HUDEP-2 (cell line): ENCODE results near the gene TMEM187.
"Not testable (repeated sequence)": the region's sequence is repeated elsewhere in the genome, so short reads cannot be mapped to it uniquely, and the experiment has no call there.

ENCODE experiments used
- DNase-seq, 76 experiments: peaks; one replicate each; lab custom pipeline; 2025; ENCODE audit not compliant: unreplicated experiment in 76 of 76; lab: John Stamatoyannopoulos, UW

Gene TMEM187

GRCh38 chrX:153992180-153992579, 19.6 kb downstream of the TMEM187 start:
- DNase-seq: no peak

GRCh38 chrX:153993079-153993478, 20.5 kb downstream of the TMEM187 start:
- DNase-seq: no peak

DNA sequence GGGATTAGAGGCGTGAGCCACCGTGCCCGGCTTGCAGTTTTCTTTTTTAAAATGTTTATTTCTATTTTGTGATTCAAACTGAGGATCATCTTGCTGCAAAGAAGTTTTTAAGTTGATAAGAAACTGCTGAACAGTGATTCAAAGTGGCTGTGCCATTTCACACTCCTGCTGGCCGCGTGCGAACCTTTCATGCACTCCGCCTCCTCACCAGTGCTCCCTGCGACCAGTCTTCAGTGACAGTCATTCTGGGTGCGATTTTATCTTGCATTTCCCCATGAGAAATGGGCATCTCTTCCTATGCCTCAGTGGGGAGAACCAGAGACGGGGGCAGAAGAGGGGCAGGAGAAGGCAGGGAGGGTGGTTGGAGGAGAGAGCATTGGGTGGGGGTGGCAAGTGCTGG, 21.4 kb downstream of the TMEM187 start:
- no peak for DNase-seq

DNA sequence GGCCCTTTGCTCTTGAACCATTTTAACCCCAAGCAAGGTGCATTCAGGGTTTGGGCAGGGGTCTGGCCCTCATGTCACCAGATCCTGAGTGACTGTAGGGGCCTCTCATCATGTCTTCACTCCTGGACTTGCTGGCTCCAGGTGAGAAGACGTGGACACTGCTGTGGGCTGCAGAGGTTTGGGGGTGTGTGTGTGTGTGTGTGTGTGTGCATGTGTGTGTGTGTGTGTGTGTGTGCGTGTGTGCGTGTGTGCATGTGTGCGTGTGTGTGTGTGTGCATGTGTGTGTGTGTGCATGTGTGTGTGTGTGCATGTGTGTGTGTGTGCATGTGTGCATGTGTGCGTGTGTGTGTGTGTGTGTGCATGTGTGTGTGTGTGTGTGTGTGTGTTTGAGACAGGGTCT, 21.8 kb downstream of the TMEM187 start:
- DNase-seq: not testable (repeated sequence)

- DNase-seq: no peak
These were observed 22.9 kb downstream of the TMEM187 start for GRCh38 chrX:153995504-153995903.

GRCh38 chrX:153999359-154000037, 26.9 kb downstream of the TMEM187 start:
- DNase-seq: no peak

- no peak for DNase-seq
These were observed 27.5 kb downstream of the TMEM187 start for GRCh38 chrX:154000051-154000450.

DNA sequence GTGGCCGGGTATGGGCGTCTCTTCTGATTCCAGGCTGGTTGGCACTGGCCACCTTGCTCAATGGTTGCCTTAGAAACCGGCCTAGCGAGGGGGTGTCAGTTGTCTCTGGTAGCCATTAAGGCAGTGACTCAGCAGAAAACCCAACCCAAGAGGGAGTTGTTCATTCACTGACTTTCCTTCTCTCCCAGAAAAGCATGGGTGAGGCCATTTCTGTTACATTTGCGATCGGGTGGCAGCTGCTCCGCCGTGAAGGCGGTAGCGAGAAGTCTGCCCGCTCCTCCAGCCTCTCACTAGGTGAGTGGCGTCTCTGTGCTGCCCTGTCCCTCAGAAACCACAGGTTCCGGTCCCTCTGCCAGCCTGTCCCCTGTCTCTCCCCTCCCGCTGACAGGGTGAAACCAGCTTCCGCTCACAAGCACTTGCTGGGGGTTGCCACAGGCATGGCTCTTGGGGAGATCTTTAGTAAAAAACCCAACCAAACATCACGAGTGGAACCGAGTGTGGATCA, 29.7 kb downstream of the TMEM187 start:
- DNase-seq: peak in 67 of 76 experiments; percentile 1 to 76 (median 43)

DNA sequence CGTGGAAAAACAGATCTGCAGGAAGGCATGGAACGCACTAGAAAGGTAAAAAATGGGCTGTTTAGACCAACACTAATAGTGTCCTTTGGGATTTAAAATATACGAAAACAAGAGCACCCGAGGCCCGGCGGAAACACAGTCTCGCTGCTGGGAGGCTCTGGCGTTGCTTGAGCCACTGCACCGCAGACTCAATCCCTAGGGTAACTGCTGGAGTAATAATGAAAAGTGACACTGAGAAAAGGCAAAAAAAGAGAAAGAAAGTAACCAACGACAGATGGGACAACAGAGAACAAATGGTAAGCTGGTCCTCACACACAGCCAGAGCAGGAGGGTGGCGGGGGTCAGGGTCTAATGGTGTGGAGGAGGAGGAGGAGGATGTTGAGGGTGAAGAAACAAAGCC, 31.8 kb downstream of the TMEM187 start:
- DNase-seq: no peak

- DNase-seq: no peak
These were observed 34.4 kb downstream of the TMEM187 start for GRCh38 chrX:154006947-154007346.

DNA sequence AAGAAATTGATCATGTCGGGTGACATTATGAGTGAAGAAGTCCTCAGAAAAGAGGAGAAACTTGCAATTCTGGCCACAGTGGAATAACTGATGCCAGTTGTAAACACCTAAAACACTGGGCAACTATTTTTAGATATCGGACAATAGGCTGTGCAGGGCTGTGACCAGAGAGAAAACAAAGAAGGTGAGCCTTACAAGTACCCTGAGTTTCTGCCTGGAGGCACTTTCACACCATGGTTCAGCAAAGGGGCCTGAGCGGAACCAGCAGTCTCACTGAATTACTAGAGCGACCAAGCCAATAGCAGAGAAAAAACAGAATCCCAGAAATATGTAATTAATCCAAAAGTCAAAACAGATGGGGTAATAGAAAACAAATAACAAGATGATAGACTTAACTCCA, 36.0 kb downstream of the TMEM187 start:
- no peak for DNase-seq

DNA sequence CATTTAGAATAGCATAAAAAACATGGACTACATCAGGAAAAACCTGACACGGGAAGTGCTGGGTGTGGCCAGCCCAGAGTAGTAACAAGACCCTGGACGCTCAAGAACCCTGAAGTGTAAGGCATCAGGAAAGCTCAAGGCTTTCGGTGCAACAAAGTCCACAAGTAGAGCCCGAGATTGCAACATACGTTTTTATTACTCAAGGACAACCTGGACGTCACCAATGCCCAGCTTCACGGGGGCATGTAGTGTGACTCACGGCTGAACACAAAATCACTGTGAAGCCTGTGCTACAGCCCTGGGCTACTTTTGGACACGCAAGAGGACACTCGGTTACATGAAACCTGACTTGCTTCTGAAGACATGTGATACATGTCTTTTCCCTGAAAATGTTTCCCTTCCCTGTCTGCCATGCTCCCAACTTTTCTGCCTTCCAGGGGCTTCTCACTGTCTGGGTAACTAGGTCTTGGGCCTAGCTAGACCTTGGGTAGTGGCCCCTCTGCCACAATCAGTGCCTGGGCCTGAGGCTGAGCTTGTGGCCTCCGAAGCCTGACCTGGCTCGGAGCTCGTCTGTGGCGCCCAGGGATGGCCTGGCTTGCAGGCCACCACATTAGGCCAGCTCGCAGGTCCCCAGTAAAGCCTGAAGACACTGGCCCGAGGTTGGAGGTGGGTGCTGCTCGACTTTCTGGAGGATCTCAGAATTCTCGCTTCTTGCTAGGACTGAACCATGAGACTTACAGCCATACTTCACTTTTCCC, 38.0 kb downstream of the TMEM187 start:
- DNase-seq: no peak

DNA sequence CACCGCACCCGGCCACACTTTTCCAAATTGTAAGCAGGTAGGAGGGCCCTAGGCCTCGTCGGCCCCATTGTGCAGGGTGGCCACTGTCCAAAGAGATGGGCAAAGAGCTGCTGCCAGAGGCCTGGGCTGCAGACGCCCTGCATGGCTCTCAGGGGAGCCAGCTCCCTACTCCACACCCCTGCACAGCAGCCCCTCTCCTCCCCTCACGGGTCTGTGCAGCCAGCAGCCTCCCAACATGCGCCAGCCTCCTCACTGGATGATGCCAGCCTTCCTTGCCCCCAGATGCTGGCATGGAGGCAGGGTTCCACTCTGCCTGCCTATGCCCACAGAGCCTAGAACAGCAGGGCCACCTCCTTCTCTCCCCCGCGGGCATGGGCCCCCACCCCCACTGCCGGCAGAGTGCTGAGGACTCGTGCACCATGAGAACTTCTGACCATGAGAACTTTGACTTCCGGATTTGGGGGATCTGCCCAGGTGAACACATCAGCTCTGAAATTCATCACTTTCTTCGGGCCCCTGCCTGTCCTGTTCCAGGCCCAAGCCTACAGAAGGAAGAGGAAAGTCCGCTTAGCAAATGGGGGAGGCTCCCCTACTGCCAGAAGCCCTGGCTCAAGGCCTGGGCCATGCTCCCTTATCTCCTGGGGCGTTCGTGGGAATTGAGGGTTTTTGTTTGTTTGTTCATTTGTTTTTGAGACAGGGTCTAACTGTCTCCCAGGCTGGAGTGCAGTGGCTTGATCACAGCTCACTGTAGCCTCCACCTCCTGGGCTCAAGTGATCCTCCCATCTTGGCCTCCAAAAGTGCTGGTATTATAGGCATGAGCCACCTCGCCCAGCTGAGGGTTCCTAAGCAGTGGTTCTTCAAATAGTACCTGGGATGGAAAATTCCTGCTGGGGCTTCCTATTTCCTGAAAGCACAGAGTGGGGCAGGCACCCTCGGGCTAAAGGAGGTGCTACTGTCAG, 39.1 kb downstream of the TMEM187 start:
- DNase-seq: no peak

DNA sequence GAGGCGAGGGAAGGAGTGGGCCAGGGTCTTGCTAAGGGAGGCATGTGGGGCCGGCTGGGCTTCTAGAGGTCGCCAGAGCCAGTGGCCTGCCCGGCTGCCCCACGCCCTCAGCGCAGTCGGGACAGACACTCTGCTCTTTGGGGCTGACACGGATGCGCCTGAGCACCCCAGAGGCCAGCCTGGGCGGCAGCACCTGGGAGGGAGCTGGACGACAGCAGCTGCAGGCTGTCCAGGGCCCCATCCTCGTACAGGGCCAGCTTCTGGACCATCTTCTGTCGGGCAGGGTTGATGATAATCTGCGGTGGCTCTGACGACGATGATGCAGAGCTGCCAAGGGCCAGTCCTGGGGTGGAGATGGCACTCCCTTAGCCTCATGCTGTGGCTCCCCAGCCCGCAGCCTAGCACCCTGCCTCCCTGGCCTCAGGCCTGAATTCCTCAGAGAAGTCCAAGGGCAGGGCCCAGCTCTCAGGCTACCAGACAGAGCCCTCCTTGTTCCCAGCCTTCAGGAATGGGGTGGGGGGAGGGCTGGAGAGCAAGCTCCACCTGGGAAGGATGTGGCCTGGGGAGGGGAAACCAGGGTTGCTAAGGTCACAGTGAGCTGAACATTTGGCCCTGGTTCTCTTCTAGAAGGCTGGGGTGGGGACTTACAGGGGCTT, 39.9 kb downstream of the TMEM187 start:
- DNase-seq: no peak

DNA sequence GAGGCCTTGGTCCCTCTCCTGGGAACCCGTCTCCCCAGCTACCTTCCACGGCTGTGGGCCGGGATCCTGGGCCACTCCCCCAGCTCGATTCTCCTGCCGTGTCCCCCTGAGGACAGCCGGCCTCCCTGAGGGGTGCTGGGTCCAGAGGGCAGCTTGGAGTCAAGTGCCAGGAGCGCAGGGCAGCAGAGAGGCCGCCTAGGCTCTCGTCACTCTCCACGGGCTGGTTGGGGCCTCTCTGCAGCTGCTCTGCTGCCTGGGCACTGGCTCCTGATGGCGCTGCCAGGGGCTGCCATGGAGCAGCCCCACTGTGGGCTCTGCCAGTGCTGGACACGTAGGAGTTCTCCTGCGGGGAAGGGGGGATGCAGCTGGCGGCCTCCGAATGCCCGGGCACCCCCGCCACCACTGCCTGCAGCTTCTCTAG, 40.5 kb downstream of the TMEM187 start:
- no peak for DNase-seq

DNA sequence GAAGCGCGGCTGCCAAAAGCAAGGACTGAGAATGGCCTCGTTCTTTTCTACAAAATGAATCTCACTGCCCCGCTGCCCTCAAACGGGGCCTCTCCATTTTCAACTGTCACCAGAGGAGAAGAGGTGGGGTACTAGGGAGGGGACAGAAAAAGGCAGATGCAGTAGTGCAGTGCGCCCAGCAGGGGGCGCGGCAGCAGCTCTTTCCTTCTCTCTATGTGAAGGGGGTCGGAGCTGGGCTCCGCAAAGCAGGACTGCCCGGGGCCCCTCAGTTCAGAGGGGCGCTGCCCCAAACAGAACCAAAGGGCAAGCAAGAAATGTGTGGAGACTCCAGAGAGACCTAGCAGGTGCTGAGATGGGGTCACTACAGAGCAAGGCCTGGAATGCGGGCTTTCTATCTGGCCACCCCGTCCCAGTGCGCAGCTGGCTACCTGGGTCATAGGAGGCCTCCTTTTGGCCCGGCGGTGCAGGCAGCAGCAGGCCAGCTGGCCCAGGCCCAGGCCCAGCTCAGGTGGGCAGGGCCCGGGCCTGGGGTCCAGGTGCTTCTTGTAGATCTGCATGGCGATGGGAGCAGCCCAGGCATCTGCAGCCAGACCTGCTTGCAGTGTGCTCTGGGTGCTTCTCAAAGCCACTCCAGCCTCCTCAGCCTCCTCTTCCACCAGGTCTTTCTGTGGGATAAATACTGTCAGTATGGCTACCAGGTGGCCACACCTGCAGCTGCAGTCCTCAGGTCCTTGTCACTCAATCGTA, 41.2 kb downstream of the TMEM187 start:
- peak in 15 of 76 experiments; percentile 1 to 24 (median 13) for DNase-seq

GRCh38 chrX:154014429-154015380, 42.2 kb downstream of the TMEM187 start:
- no peak for DNase-seq

GRCh38 chrX:154015581-154016264, 43.2 kb downstream of the TMEM187 start:
- no peak for DNase-seq
